Stomach (tissue), 9 donors: ENCODE measurements around the gene PCSK2. TPM values are rescaled to one million over a fixed set of nuclear protein-coding genes. Genes with fewer than 3 reads are reported as not detected.

ENCODE experiments used
- DNase-seq, 2 donors: peaks; one replicate each; pipeline versions ENCODE4 v3.0.0 to v3.0.0-alpha.2; 2013 to 2019
- H3K27ac ChIP-seq, 5 donors: fragments of 200-600 bp in 4 of 5; sonication (generic) in 4 of 5; one replicate each; pipeline ENCODE4 v1.5.1; 2013 to 2019; ENCODE audit warnings: mild to moderate bottlenecking in 1 of 5, moderate library complexity in 1 of 5
- H3K27me3 ChIP-seq, 3 donors: fragments of 200-600 bp; sonication (generic); one replicate each; pipeline ENCODE4 v1.5.1; 2017 to 2019; ENCODE audit warnings: mixed run types in 1 of 3
- H3K36me3 ChIP-seq, 4 donors: fragments of 200-600 bp; sonication (generic); 1 replicate in 3 of 4; 2 replicates in 1 of 4; pipeline ENCODE4 v1.5.1; 2016 to 2019
- H3K4me1 ChIP-seq, 4 donors: fragments of 200-600 bp; sonication (generic); one replicate each; pipeline ENCODE4 v1.5.1; 2016 to 2019
- H3K4me3 ChIP-seq, 4 donors: fragments of 200-600 bp; sonication (generic) in 3 of 4; one replicate each; pipeline ENCODE4 v1.5.1; 2016 to 2019; ENCODE audit warnings: mild to moderate bottlenecking in 1 of 4
- H3K9me3 ChIP-seq, 4 donors: fragments of 200-600 bp; sonication (generic); one replicate each; pipeline ENCODE4 v1.5.1; 2016 to 2019
- CTCF ChIP-seq, 7 experiments: fragments of 450-650 bp in 4 of 7; fragments of 200-600 bp in 3 of 7; sonication (generic) in 3 of 7; IDR thresholded peaks; one replicate each; pipeline ENCODE4 v1.5.1; 2016 to 2019; ENCODE audit warnings: antibody characterized with exemption in 7 of 7, control low read depth in 2 of 7, mild to moderate bottlenecking in 1 of 7
- EP300 ChIP-seq: sonication (generic); formaldehyde crosslinking; IDR thresholded peaks from one replicate; pipeline ENCODE4 v1.6.1; 2017; ENCODE audit warnings: antibody characterized with exemption
- POLR2A ChIP-seq, 4 donors: fragments of 450-650 bp; IDR thresholded peaks; one replicate each; pipeline ENCODE4 v1.6.1; 2016; ENCODE audit warnings: antibody characterized with exemption in 4 of 4, control low read depth in 2 of 4, mild to moderate bottlenecking in 1 of 4, moderate library complexity in 1 of 4
- POLR2AphosphoS5 ChIP-seq, 3 donors: sonication (generic); formaldehyde crosslinking; IDR thresholded peaks; one replicate each; pipeline ENCODE4 v1.6.1; 2016; ENCODE audit warnings: antibody characterized with exemption in 3 of 3
- WGBS, 5 donors: extraction: QIAGEN DNeasy Blood & Tissue Kit in 3 of 5; methylation state at CpG; one replicate each; pipeline versions ENCODE4 v1.1.5 to v1.1.7; 2013 to 2018; 5-methylcytosine and 5-hydroxymethylcytosine counted together
- intact Hi-C: fragments of 100-400 bp; cut with DNase I; formaldehyde crosslinking; loops from one replicate; pipeline ENCODE4 v1.15.1; 2023; ENCODE audit warnings: low total_unique reads
- polyA plus RNA-seq, 3 donors: library from polyadenylated mRNA; stranded (reverse); fragments of 200-250 nt; gene quantifications; one replicate each; pipeline ENCODE4 v1.2.3, GENCODE V29; 2013
- total RNA-seq, 5 donors: library from RNA; depleted of rRNA; stranded (reverse); fragments of >200 nt; gene quantifications; one replicate each; pipeline versions ENCODE4 v1.1.0 to v1.2.3, GENCODE V29; 2014 to 2016
- donor health status: healthy with polysubstance abuse.
- donor health status: Bipolar disorder and iron deficiency.
- donor health status: healthy.

Gene PCSK2
- total and polyA plus RNA-seq, 8 donors: 0.15 to 3.7 (median 1.2) TPM; not detected in 2

GRCh38 chr20:17326096-17326495 lies 99.3 kb downstream of the PCSK2 start:
- 82 to 90% (median 84%) methylated on average over 2 of the region's 2 CpGs for WGBS, 5 donors
- no peaks in the 10 kb centered on the region for H3K4me1 ChIP-seq
- intact Hi-C loops: no loop called here

DNA sequence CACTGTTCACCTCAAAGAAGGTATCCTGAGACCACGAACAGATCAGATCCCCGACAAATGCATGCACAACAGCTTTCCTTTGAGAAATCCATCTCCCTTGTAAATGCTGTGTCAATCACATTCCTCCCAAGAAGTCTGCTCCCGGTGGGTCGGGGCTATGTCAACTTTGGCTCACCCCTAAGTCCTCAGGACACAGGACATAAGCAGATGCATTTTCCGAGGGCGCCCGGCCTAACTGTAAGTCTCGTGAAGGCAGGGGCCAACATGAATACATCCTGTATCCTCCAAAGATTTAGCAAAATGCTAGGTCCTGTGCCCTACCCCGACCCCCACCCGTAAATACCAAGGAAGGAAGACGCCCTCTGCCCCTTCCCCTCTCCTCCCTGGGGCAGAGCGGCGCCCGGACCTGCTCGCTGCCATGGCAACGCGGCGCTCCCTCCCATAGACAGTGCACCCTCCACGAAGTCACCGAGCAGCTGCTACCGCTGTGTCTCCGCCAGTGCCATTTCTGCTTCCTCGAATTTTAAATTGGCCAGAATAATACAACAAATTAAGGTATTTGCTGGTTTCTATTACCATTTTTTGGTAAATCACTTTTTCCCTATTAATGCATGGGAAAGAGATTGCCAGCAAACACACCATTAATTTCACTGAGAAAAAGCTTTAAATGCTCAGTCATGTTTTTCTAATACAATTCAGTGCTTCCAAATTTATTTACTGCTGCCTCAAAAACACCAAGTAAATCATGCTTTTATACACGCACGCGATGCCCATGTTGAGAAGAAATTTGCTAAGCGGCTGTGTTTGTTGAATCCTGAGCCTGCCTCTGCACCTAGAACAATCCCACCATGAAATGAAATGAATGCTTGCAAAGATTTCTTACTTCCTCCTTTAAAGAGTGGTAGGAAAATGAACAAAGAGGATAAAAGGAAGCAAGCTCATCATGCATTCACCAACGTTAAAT lies 100.6 kb downstream of the PCSK2 start:
- Histone ChIP-seq H3K27me3 (peaks cover 0 to 16% (median 0%) of the 10 kb centered on the region in 3 donors), H3K4me3 (no peak overlapping the region), H3K4me1 (no peaks in the 10 kb centered on the region), H3K9me3 (no peaks in the 10 kb centered on the region), H3K36me3 (no peaks in the 10 kb centered on the region), H3K27ac (no peak overlapping the region)
- TF ChIP-seq EP300 (no peak), CTCF (IDR thresholded peaks at IDR 0.05) (no peak), POLR2AphosphoS5 (IDR thresholded peaks at IDR 0.05) (no peak), POLR2A (IDR thresholded peaks at IDR 0.05) (no peak)
- intact Hi-C loops: no loop called here
- 37 to 47% (median 43%) methylated on average over 26 to 28 of the region's 28 CpGs for WGBS, 5 donors
- DNase-seq: peak in 1 of 2 donors; percentile 47

More at GRCh38 chr20:17326096-17326495, 99.3 kb downstream of the PCSK2 start:
- H3K27ac ChIP-seq: no peak overlapping the region
- peaks cover 0 to 16% (median 0%) of the 10 kb centered on the region in 3 donors for H3K27me3 ChIP-seq
- H3K9me3 ChIP-seq: no peaks in the 10 kb centered on the region
- H3K4me3 ChIP-seq: no peak overlapping the region
- no peaks in the 10 kb centered on the region for H3K36me3 ChIP-seq
- TF ChIP-seq EP300 (no peak), POLR2A (IDR thresholded peaks at IDR 0.05) (no peak), POLR2AphosphoS5 (IDR thresholded peaks at IDR 0.05) (no peak), CTCF (IDR thresholded peaks at IDR 0.05) (no peak)
- DNase-seq: no peak

DNA sequence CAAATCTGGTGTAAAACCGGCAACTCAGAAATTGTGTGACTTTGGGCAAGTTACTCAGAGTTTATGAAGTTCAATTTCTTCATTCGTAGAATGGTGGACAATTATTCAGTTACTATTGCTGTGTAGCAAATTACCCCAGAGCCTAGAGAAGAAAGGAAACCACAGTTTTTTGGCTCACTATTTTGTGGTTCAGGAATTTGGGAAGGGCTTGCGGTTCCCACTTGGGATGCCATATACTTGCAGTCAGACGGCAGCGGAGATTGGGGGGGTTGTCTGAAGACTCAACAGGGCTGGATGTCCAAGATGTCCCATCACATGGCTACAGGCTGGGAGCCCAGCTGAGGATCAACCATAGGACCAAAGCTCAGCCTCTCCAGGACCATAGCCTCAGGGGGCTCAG lies 108.1 kb downstream of the PCSK2 start:
- Histone ChIP-seq H3K36me3 (no peaks in the 10 kb centered on the region), H3K27me3 (no peaks in the 10 kb centered on the region), H3K27ac (no peak overlapping the region), H3K4me1 (no peaks in the 10 kb centered on the region), H3K9me3 (no peaks in the 10 kb centered on the region), H3K4me3 (no peak overlapping the region)
- intact Hi-C loops: no loop called here
- no peak for TF ChIP-seq CTCF (IDR thresholded peaks at IDR 0.05)
- TF ChIP-seq POLR2A (IDR thresholded peaks at IDR 0.05): no peak
- no peak for TF ChIP-seq POLR2AphosphoS5 (IDR thresholded peaks at IDR 0.05)
- TF ChIP-seq EP300: no peak
- WGBS, 5 donors: 75 to 88% (median 80%) methylated on average over 5 of the region's 5 CpGs
- DNase-seq: no peak

DNA sequence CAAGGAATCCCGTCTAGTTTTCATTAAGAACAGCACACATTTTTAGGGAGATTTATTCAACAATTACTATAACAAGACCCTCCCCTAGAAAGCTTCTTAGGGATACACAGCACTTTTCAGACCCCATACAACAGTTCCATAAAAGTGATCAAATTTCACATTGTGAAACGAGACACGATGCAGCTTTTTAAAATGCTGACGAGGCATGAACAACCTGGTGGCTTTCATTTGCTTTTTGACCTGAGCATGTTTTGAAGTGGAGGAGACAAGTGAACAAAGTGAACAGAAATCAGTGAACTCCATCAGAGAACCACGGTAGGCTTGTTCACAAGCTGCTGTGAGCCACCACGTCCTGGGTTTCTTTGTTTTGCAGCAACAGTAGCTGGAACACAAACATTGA lies 112.2 kb downstream of the PCSK2 start:
- no peak overlapping the region for H3K27ac ChIP-seq
- no peaks in the 10 kb centered on the region for H3K36me3 ChIP-seq
- no peak for DNase-seq
- H3K9me3 ChIP-seq: no peaks in the 10 kb centered on the region
- peaks cover 0 to 6% (median 0%) of the 10 kb centered on the region in 4 donors for H3K4me1 ChIP-seq
- intact Hi-C loops: no loop called here
- WGBS, 5 donors: 62 to 71% (median 67%) methylated on average over 6 of the region's 6 CpGs
- H3K4me3 ChIP-seq: no peak overlapping the region
- TF ChIP-seq POLR2AphosphoS5 (IDR thresholded peaks at IDR 0.05) (no peak), POLR2A (IDR thresholded peaks at IDR 0.05) (no peak), CTCF (IDR thresholded peaks at IDR 0.05) (no peak), EP300 (no peak)
- no peaks in the 10 kb centered on the region for H3K27me3 ChIP-seq
